ENCODE measurements around the gene RGS16.

The RGS16 gene

GRCh38 chr1:182552527-182552926 is 51.7 kb downstream of the RGS16 start:
- FAIRE-seq (no peak), DNase-seq (ENCODE audit: extremely low spot score, insufficient read length, low read depth) (no peak)

- DNase-seq (ENCODE audit: extremely low spot score, insufficient read length, low read depth) (no peak), FAIRE-seq (no peak)
Measured at GRCh38 chr1:182549811-182550210, 54.4 kb downstream of the RGS16 start.

- no peak for DNase-seq (ENCODE audit: extremely low spot score, insufficient read length, low read depth)
- FAIRE-seq: no peak
Measured at GRCh38 chr1:182549346-182549745, 54.8 kb downstream of the RGS16 start.
